Measurements from ENCODE around the gene DAZ1. TPM values are rescaled to one million over a fixed set of nuclear protein-coding genes. Genes with fewer than 3 reads are reported as not detected.
"Not testable (repeated sequence)": the region's sequence is repeated elsewhere in the genome, so short reads cannot be mapped to it uniquely, and the experiment has no call there.

DAZ1 gene, protein sequence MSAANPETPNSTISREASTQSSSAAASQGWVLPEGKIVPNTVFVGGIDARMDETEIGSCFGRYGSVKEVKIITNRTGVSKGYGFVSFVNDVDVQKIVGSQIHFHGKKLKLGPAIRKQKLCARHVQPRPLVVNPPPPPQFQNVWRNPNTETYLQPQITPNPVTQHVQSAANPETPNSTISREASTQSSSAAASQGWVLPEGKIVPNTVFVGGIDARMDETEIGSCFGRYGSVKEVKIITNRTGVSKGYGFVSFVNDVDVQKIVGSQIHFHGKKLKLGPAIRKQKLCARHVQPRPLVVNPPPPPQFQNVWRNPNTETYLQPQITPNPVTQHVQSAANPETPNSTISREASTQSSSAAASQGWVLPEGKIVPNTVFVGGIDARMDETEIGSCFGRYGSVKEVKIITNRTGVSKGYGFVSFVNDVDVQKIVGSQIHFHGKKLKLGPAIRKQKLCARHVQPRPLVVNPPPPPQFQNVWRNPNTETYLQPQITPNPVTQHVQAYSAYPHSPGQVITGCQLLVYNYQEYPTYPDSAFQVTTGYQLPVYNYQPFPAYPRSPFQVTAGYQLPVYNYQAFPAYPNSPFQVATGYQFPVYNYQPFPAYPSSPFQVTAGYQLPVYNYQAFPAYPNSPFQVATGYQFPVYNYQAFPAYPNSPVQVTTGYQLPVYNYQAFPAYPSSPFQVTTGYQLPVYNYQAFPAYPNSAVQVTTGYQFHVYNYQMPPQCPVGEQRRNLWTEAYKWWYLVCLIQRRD
- total RNA-seq (not detected), polyA plus RNA-seq (not detected)
- long read RNA-seq, donor 1, result 0 reads
- long read RNA-seq, donor 2, result 0 reads
- long read RNA-seq, donor 3, result 0 reads
- long read RNA-seq, donor 4, result 0 reads

- H3K4me1 ChIP-seq (ENCODE audit: control insufficient read depth, insufficient read depth, low read length); H3K9me3 ChIP-seq (ENCODE audit: control insufficient read depth, low read length); DNase-seq; intact Hi-C loops (cut with DNase I); H3K27ac ChIP-seq (ENCODE audit: low read length); H3K27me3 ChIP-seq (ENCODE audit: control insufficient read depth, insufficient read depth); ATAC-seq; H3K4me3 ChIP-seq (ENCODE audit: low read length): not testable (repeated sequence)
- no CpG with 5 or more reads among the region's 23 CpGs for WGBS
Measured at GRCh38 chrY:23198908-23199307, at the start of gene DAZ1. Gene DAZ1 (minus strand): TSS chrY:23199008. CDS start chrY:23198800, 208 bp downstream.

DNA sequence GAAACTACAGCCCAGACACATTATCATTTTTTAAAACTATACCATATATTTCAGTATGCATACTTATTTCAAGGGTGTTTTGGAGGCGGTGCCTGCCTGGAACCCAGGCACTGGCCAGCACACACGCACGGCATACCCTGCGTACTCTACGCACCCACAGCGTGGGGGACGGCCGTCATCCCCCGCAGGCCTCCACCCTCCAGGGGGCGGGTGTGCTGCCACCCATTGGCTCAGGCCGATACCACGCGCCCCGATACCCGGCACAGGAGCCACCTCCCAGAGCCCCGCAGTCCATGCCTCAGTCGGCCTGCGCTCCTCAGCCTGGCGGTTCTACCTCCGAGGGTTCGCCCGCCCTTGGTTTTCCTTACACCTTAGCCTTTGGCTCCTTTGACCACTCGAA is 20.4 kb upstream of the DAZ1 start, which contains the start of gene DAZ2:
TSS of gene DAZ2 (plus strand) at position 301 of the 400 bp plus-strand sequence. CDS start 208 bp downstream, outside the sequence.
- H3K27me3 ChIP-seq (ENCODE audit: control insufficient read depth, insufficient read depth); H3K9me3 ChIP-seq (ENCODE audit: control insufficient read depth, low read length); H3K4me3 ChIP-seq (ENCODE audit: low read length); intact Hi-C loops (cut with DNase I); H3K27ac ChIP-seq (ENCODE audit: low read length); H3K4me1 ChIP-seq (ENCODE audit: control insufficient read depth, insufficient read depth, low read length); DNase-seq; ATAC-seq: not testable (repeated sequence)
- WGBS, result no CpG with 5 or more reads among the region's 23 CpGs

- ATAC-seq; H3K27ac ChIP-seq (ENCODE audit: low read length); H3K4me1 ChIP-seq (ENCODE audit: control insufficient read depth, insufficient read depth, low read length); DNase-seq; H3K27me3 ChIP-seq (ENCODE audit: control insufficient read depth, insufficient read depth); intact Hi-C loops (cut with DNase I); H3K9me3 ChIP-seq (ENCODE audit: control insufficient read depth, low read length); H3K4me3 ChIP-seq (ENCODE audit: low read length): not testable (repeated sequence)
- no CpG with 5 or more reads among the region's 4 CpGs for WGBS
Measured at GRCh38 chrY:23210681-23211080, 11.9 kb upstream of the DAZ1 start.

DNA sequence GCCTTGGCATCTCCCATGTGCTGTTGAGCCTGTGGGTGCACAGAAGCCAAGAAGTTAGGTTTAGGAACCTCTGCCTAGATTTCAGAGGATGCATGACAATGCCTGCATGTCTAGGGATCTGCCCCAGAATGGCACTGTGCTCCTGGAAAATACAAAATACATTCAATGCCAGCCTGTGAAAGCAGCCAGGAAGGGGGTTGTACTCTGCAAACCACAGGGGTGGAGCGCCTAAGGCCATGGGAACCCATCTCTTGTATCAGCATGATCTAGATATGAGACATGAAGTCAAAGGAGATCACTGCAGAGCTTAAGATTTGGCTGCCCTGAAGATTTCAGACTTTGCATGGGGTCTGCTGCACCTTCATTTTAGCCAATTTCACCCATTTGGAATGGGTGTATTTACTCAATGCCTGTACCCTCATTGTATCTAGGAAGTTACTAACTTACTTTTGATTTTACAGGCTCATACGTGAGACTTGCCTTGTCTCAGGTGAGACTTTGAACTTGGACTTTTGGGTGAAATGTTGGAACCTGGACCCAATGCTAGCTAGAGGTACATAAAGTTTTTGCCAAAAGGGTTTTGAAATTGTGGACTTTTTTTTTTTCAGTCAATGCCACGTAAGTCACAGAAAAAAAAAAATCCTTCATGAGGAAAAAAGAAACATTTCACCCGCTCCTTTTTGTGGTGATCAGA is 11.1 kb upstream of the DAZ1 start:
- DNase-seq; H3K4me3 ChIP-seq (ENCODE audit: low read length); H3K27me3 ChIP-seq (ENCODE audit: control insufficient read depth, insufficient read depth); H3K27ac ChIP-seq (ENCODE audit: low read length); ATAC-seq; H3K4me1 ChIP-seq (ENCODE audit: control insufficient read depth, insufficient read depth, low read length); intact Hi-C loops (cut with DNase I); H3K9me3 ChIP-seq (ENCODE audit: control insufficient read depth, low read length): not testable (repeated sequence)
- WGBS, result no CpG with 5 or more reads among the region's 4 CpGs

GRCh38 chrY:23207455-23207854 is 8.6 kb upstream of the DAZ1 start:
- H3K4me3 ChIP-seq (ENCODE audit: low read length); H3K4me1 ChIP-seq (ENCODE audit: control insufficient read depth, insufficient read depth, low read length); H3K9me3 ChIP-seq (ENCODE audit: control insufficient read depth, low read length); H3K27me3 ChIP-seq (ENCODE audit: control insufficient read depth, insufficient read depth); ATAC-seq; DNase-seq; H3K27ac ChIP-seq (ENCODE audit: low read length); intact Hi-C loops (cut with DNase I): not testable (repeated sequence)
- no CpG with 5 or more reads among the region's 4 CpGs for WGBS

Other genes starting within 250 kb of the DAZ1 start
- not detected for gene BPY2, start 214.7 kb downstream of the DAZ1 start, total RNA-seq
- gene BPY2, start 214.7 kb downstream of the DAZ1 start, polyA plus RNA-seq, result not detected
- gene DAZ2, start 20.5 kb upstream of the DAZ1 start, total RNA-seq, result not detected
- not detected for gene DAZ2, start 20.5 kb upstream of the DAZ1 start, polyA plus RNA-seq

Data from right cardiac atrium (tissue), 5 donors.